Nephron (organoid): ENCODE results near the gene D2HGDH.

Source experiments
- H3K27ac Mint-ChIP-seq, 3 experiments: 2 replicates each; pipeline ENCODE4 v1.8.0; 2020; ENCODE audit warnings: mixed read lengths in 3 of 3, mild to moderate bottlenecking in 2 of 3, moderate library complexity in 1 of 3
- H3K27me3 Mint-ChIP-seq: 2 replicates; pipeline ENCODE4 v1.8.0; 2021; ENCODE audit warnings: low read depth, mild to moderate bottlenecking, moderate library complexity, mixed read lengths
- H3K36me3 Mint-ChIP-seq: 2 replicates; pipeline ENCODE4 v1.8.0; 2020; ENCODE audit warnings: low read depth, mixed read lengths
- H3K4me1 Mint-ChIP-seq: 2 replicates; pipeline ENCODE4 v1.8.0; 2020; ENCODE audit warnings: mixed read lengths
- H3K4me3 Mint-ChIP-seq, 3 experiments: 2 replicates each; pipeline ENCODE4 v1.8.0; 2020; ENCODE audit warnings: mild to moderate bottlenecking in 3 of 3, mixed read lengths in 3 of 3, moderate library complexity in 2 of 3
- H3K9me3 Mint-ChIP-seq: 2 replicates; pipeline ENCODE4 v1.8.0; 2020; ENCODE audit warnings: mixed read lengths
- CTCF ChIP-seq, 3 experiments: fragments of 200-600 bp; sonication (generic); IDR thresholded peaks; one replicate each; pipeline ENCODE4 v1.5.0; 2021; ENCODE audit warnings: antibody characterized with exemption in 3 of 3; ENCODE audit not compliant: unreplicated experiment in 3 of 3

Gene D2HGDH

GRCh38 chr2:241770185-241770935, 35.9 kb downstream of the D2HGDH start:
- H3K36me3 Mint-ChIP-seq, result no peaks in the 10 kb centered on the region
- H3K4me1 Mint-ChIP-seq, result peaks cover 14% of the 10 kb centered on the region
- TF ChIP-seq CTCF (IDR thresholded peaks at IDR 0.05; ENCODE audit: unreplicated experiment in 3 of 3), result no peak
- H3K27me3 Mint-ChIP-seq, result no peaks in the 10 kb centered on the region
- H3K4me3 Mint-ChIP-seq, result no peak overlapping the region
- H3K27ac Mint-ChIP-seq, result peak overlapping the region in 2 of 3 experiments; percentile 52 to 78
- no peaks in the 10 kb centered on the region for H3K9me3 Mint-ChIP-seq

- Mint-ChIP-seq H3K4me1 (peaks cover 14% of the 10 kb centered on the region), H3K4me3 (no peak overlapping the region), H3K27me3 (no peaks in the 10 kb centered on the region), H3K36me3 (no peaks in the 10 kb centered on the region), H3K27ac (peak overlapping the region; percentile 55 to 82 (median 70)), H3K9me3 (no peaks in the 10 kb centered on the region)
- no peak for TF ChIP-seq CTCF (IDR thresholded peaks at IDR 0.05; ENCODE audit: unreplicated experiment in 3 of 3)
These were observed 36.5 kb downstream of the D2HGDH start for GRCh38 chr2:241770936-241771285.

GRCh38 chr2:241771286-241772062, 37.0 kb downstream of the D2HGDH start:
- Mint-ChIP-seq H3K9me3 (no peaks in the 10 kb centered on the region), H3K27ac (peak overlapping the region; percentile 67 to 82 (median 70)), H3K4me3 (peak overlapping the region in 1 of 3 experiments; percentile 6), H3K36me3 (no peaks in the 10 kb centered on the region), H3K27me3 (no peaks in the 10 kb centered on the region), H3K4me1 (peaks cover 14% of the 10 kb centered on the region)
- no peak for TF ChIP-seq CTCF (IDR thresholded peaks at IDR 0.05; ENCODE audit: unreplicated experiment in 3 of 3)

GRCh38 chr2:241772063-241772499, 37.7 kb downstream of the D2HGDH start:
- Mint-ChIP-seq H3K27me3 (no peaks in the 10 kb centered on the region), H3K27ac (peak overlapping the region; percentile 67 to 82 (median 70)), H3K9me3 (no peaks in the 10 kb centered on the region), H3K4me3 (peak overlapping the region in 2 of 3 experiments; percentile 6 to 47), H3K36me3 (no peaks in the 10 kb centered on the region), H3K4me1 (peaks cover 14% of the 10 kb centered on the region)
- TF ChIP-seq CTCF (IDR thresholded peaks at IDR 0.05; ENCODE audit: unreplicated experiment in 3 of 3), result no peak

GRCh38 chr2:241773511-241774418, 39.3 kb downstream of the D2HGDH start:
- H3K4me3 Mint-ChIP-seq, result no peak overlapping the region
- no peak for TF ChIP-seq CTCF (IDR thresholded peaks at IDR 0.05; ENCODE audit: unreplicated experiment in 3 of 3)

More at GRCh38 chr2:241773511-241774418, 39.3 kb downstream of the D2HGDH start:
- Mint-ChIP-seq H3K4me1 (peaks cover 14% of the 10 kb centered on the region), H3K27ac (no peak overlapping the region), H3K36me3 (no peaks in the 10 kb centered on the region), H3K9me3 (no peaks in the 10 kb centered on the region), H3K27me3 (no peaks in the 10 kb centered on the region)
